ENCODE results near the gene UBE2V1.
"Not testable (repeated sequence)": the region's sequence is repeated elsewhere in the genome, so short reads cannot be mapped to it uniquely, and the experiment has no call there.

Gene UBE2V1

GRCh38 chr20:50112512-50113419 is at the start of gene UBE2V1:
UBE2V1 (minus strand) TSS chr20:50113150; CDS start chr20:50113128, 22 bp downstream.
- peak within 1 kb of the TSS; percentile 94 for H3K4me3 ChIP-seq (ENCODE audit: low read depth, low read length)
- peak; percentile 40 for DNase-seq (ENCODE audit: low read depth)
- TF ChIP-seq CTCF (IDR thresholded peaks at IDR 0.05; ENCODE audit: control insufficient read depth, extremely low read depth, insufficient read depth): peak; percentile 24

GRCh38 chr20:50161494-50161893 is 48.5 kb upstream of the UBE2V1 start:
- not testable (repeated sequence) for DNase-seq (ENCODE audit: low read depth); H3K4me3 ChIP-seq (ENCODE audit: low read depth, low read length)

- DNase-seq (ENCODE audit: low read depth): peak; percentile 52
- 0 out of 2 replicates have a peak, but pooled peaks have one; percentile 1 for TF ChIP-seq CTCF (IDR thresholded peaks at IDR 0.05; ENCODE audit: control insufficient read depth, extremely low read depth, insufficient read depth)
- peak within 1 kb of the TSS; percentile 95 for H3K4me3 ChIP-seq (ENCODE audit: low read depth, low read length)
These were observed 40.8 kb upstream of the UBE2V1 start, which contains the start of gene PEDS1 for GRCh38 chr20:50153500-50154377. PEDS1 (minus strand) TSS chr20:50153723; CDS start chr20:50153637, 86 bp downstream.

GRCh38 chr20:50153153-50153499 is 40.2 kb upstream of the UBE2V1 start:
- no peak for TF ChIP-seq CTCF (IDR thresholded peaks at IDR 0.05; ENCODE audit: control insufficient read depth, extremely low read depth, insufficient read depth)
- peak overlapping the region; percentile 95 for H3K4me3 ChIP-seq (ENCODE audit: low read depth, low read length)
- DNase-seq (ENCODE audit: low read depth): no peak

GRCh38 chr20:50152394-50153152 is 39.6 kb upstream of the UBE2V1 start:
- H3K4me3 ChIP-seq (ENCODE audit: low read depth, low read length): peak overlapping the region; percentile 95
- no peak for DNase-seq (ENCODE audit: low read depth)
- TF ChIP-seq CTCF (IDR thresholded peaks at IDR 0.05; ENCODE audit: control insufficient read depth, extremely low read depth, insufficient read depth): peak; percentile 22; the same call in 1 of the 2 replicates

GRCh38 chr20:50151034-50151743 is 38.2 kb upstream of the UBE2V1 start:
- peak overlapping the region; percentile 37 for H3K4me3 ChIP-seq (ENCODE audit: low read depth, low read length)
- TF ChIP-seq CTCF (IDR thresholded peaks at IDR 0.05; ENCODE audit: control insufficient read depth, extremely low read depth, insufficient read depth): no peak
- peak; percentile 74 for DNase-seq (ENCODE audit: low read depth)

Measured in LNCaP clone FGC (cell line).